ENCODE results near the gene NFKB2. TPM values are rescaled to one million over a fixed set of nuclear protein-coding genes. Genes with fewer than 3 reads are reported as not detected.

Gene NFKB2
- total RNA-seq, 1 donor from 2014 or later: 4.0 TPM

GRCh38 chr10:102400598-102401341 lies 5.3 kb downstream of the NFKB2 start:
- DNase-seq (ENCODE audit: low spot score): no peak
- no peaks in the 10 kb centered on the region for H3K9me3 ChIP-seq (ENCODE audit: low read depth)
- no peaks in the 10 kb centered on the region for H3K36me3 Mint-ChIP-seq
- H3K27me3 ChIP-seq: peaks cover 25% of the 10 kb centered on the region
- H4K20me1 ChIP-seq (ENCODE audit: low read depth): no peaks in the 10 kb centered on the region
- peaks cover 4% of the 10 kb centered on the region for H3K4me1 ChIP-seq
- H3K4me3 ChIP-seq: no peak overlapping the region
- no peak overlapping the region for H3K27ac ChIP-seq
- H3K79me2 ChIP-seq (ENCODE audit: low read depth): no peaks in the 10 kb centered on the region
- no peak overlapping the region for H3K4me2 ChIP-seq
- no peak overlapping the region for H3K27ac Mint-ChIP-seq
- H3K9ac ChIP-seq: no peak overlapping the region
- no peak overlapping the region for H2AFZ ChIP-seq (replicated peaks)
- no peaks in the 10 kb centered on the region for H3K9me3 Mint-ChIP-seq
- no peaks in the 10 kb centered on the region for H3F3A ChIP-seq (ENCODE audit: low read depth)
- H3K27me3 Mint-ChIP-seq (ENCODE audit: insufficient read depth, low read depth): peaks cover 7% of the 10 kb centered on the region
- no peaks in the 10 kb centered on the region for H3K36me3 ChIP-seq
- peaks cover 19% of the 10 kb centered on the region for H3K4me1 Mint-ChIP-seq
- H3K4me3 Mint-ChIP-seq: no peak overlapping the region
- no peak for TF ChIP-seq CTCF (IDR thresholded peaks at IDR 0.05)

- H3K9me3 ChIP-seq (ENCODE audit: low read depth): no peaks in the 10 kb centered on the region
- no peaks in the 10 kb centered on the region for H3K9me3 Mint-ChIP-seq
- H3K79me2 ChIP-seq (ENCODE audit: low read depth): no peaks in the 10 kb centered on the region
- H2AFZ ChIP-seq (replicated peaks): no peak overlapping the region
- H3K36me3 Mint-ChIP-seq: no peaks in the 10 kb centered on the region
- no peaks in the 10 kb centered on the region for H3F3A ChIP-seq (ENCODE audit: low read depth)
- H3K27ac Mint-ChIP-seq: no peak overlapping the region
- no peak overlapping the region for H3K27ac ChIP-seq
- H3K4me1 Mint-ChIP-seq: peaks cover 14% of the 10 kb centered on the region
- H3K4me3 ChIP-seq: no peak overlapping the region
- peaks cover 9% of the 10 kb centered on the region for H3K27me3 Mint-ChIP-seq (ENCODE audit: insufficient read depth, low read depth)
- no peak overlapping the region for H3K4me2 ChIP-seq
- H3K9ac ChIP-seq: no peak overlapping the region
- no peaks in the 10 kb centered on the region for H3K4me1 ChIP-seq
- DNase-seq (ENCODE audit: low spot score): no peak
- no peak overlapping the region for H3K4me3 Mint-ChIP-seq
- peaks cover 25% of the 10 kb centered on the region for H3K27me3 ChIP-seq
- no peaks in the 10 kb centered on the region for H4K20me1 ChIP-seq (ENCODE audit: low read depth)
- no peaks in the 10 kb centered on the region for H3K36me3 ChIP-seq
- TF ChIP-seq EZH2phosphoT487 (IDR thresholded peaks at IDR 0.05): no peak
- no peak for TF ChIP-seq CTCF (IDR thresholded peaks at IDR 0.05)
- TF ChIP-seq EZH2 (IDR thresholded peaks at IDR 0.05): no peak
These were observed 5.8 kb downstream of the NFKB2 start for GRCh38 chr10:102401342-102401654.

- no peaks in the 10 kb centered on the region for H3F3A ChIP-seq (ENCODE audit: low read depth)
- no peaks in the 10 kb centered on the region for H3K79me2 ChIP-seq (ENCODE audit: low read depth)
- TF ChIP-seq CTCF (IDR thresholded peaks at IDR 0.05): no peak
- TF ChIP-seq EZH2phosphoT487 (IDR thresholded peaks at IDR 0.05): no peak
- no peak for TF ChIP-seq EZH2 (IDR thresholded peaks at IDR 0.05)
- peaks cover 9% of the 10 kb centered on the region for H3K27me3 Mint-ChIP-seq (ENCODE audit: insufficient read depth, low read depth)
- H3K9me3 ChIP-seq (ENCODE audit: low read depth): no peaks in the 10 kb centered on the region
- H4K20me1 ChIP-seq (ENCODE audit: low read depth): no peaks in the 10 kb centered on the region
- H3K4me3 ChIP-seq: no peak overlapping the region
- DNase-seq (ENCODE audit: low spot score): no peak
- no peak overlapping the region for H3K4me2 ChIP-seq
- H3K27ac Mint-ChIP-seq: no peak overlapping the region
- H3K4me1 ChIP-seq: no peaks in the 10 kb centered on the region
- H3K9ac ChIP-seq: no peak overlapping the region
- H3K4me3 Mint-ChIP-seq: no peak overlapping the region
- H3K36me3 Mint-ChIP-seq: peaks cover 2% of the 10 kb centered on the region
- peaks cover 14% of the 10 kb centered on the region for H3K4me1 Mint-ChIP-seq
- H2AFZ ChIP-seq (replicated peaks): no peak overlapping the region
- H3K36me3 ChIP-seq: no peaks in the 10 kb centered on the region
- peaks cover 28% of the 10 kb centered on the region for H3K27me3 ChIP-seq
- H3K9me3 Mint-ChIP-seq: no peaks in the 10 kb centered on the region
- H3K27ac ChIP-seq: no peak overlapping the region
These were observed 6.4 kb downstream of the NFKB2 start for GRCh38 chr10:102401735-102402511.
